WTC11 (cell line): ENCODE measurements around the gene ARHGAP42. TPM values are rescaled to one million over a fixed set of nuclear protein-coding genes. Genes with fewer than 3 reads are reported as not detected.

Experiments used
- ATAC-seq: fragments of 200-7000 bp; cut with Tn5 transposase; 2 replicates; pipeline ENCODE4 v1.10.0; 2021; ENCODE audit warnings: mild to moderate bottlenecking, moderate library complexity
- CTCF ChIA-PET: fragments of 300-600 bp; sonication (Branson Sonifier 250); formaldehyde crosslinking; loops from one replicate; lab custom pipeline; 2021; ENCODE audit warnings: antibody characterized with exemption; lab: Charles Lee
- POLR2A ChIA-PET: fragments of 350-600 bp; sonication (Branson Sonifier 250); formaldehyde crosslinking; loops from one replicate; lab custom pipeline; 2021; ENCODE audit warnings: antibody characterized with exemption; lab: Charles Lee
- DNase-seq: peaks from one replicate; pipeline ENCODE4 v3.0.0; 2021; ENCODE audit warnings: low spot score
- H3K27ac Mint-ChIP-seq: 2 replicates; pipeline ENCODE4 v1.8.0; 2021; ENCODE audit warnings: mixed read lengths
- H3K27me3 Mint-ChIP-seq: 2 replicates; pipeline ENCODE4 v1.8.0; 2021; ENCODE audit warnings: low read depth, mild to moderate bottlenecking, moderate library complexity, mixed read lengths
- H3K36me3 Mint-ChIP-seq: 2 replicates; pipeline ENCODE4 v1.8.0; 2021; ENCODE audit warnings: mixed read lengths
- H3K4me1 Mint-ChIP-seq: 2 replicates; pipeline ENCODE4 v1.8.0; 2022; ENCODE audit warnings: mixed read lengths
- H3K4me3 Mint-ChIP-seq: 2 replicates; pipeline ENCODE4 v1.8.0; 2021; ENCODE audit warnings: mild to moderate bottlenecking, moderate library complexity, mixed read lengths
- H3K9me3 Mint-ChIP-seq: 2 replicates; pipeline ENCODE4 v1.8.0; 2021; ENCODE audit warnings: mixed read lengths
- GABPB1 ChIP-seq: sonication (generic); formaldehyde crosslinking; IDR thresholded peaks from 2 replicates; pipeline ENCODE4 v1.8.1; 2023; ENCODE audit warnings: mild to moderate bottlenecking, missing genetic modification reagents
- HMGA2 ChIP-seq: fragments of 250-450 bp; sonication (Bioruptor Pico); IDR thresholded peaks from 2 replicates; pipeline ENCODE4 v1.4.0; 2021; ENCODE audit warnings: mild to moderate bottlenecking, moderate library complexity
- IRF2 ChIP-seq: sonication (generic); formaldehyde crosslinking; IDR thresholded peaks from 2 replicates; pipeline ENCODE4 v1.8.0; 2022; ENCODE audit warnings: low read depth, missing genetic modification reagents, borderline replicate concordance
- RELA ChIP-seq: sonication (generic); formaldehyde crosslinking; IDR thresholded peaks from 2 replicates; pipeline ENCODE4 v1.8.1; 2022; ENCODE audit warnings: missing genetic modification reagents, mild to moderate bottlenecking, borderline replicate concordance
- RORB ChIP-seq: fragments of 250-450 bp; sonication (Bioruptor Pico); IDR thresholded peaks from 2 replicates; pipeline ENCODE4 v1.9.0; 2021; ENCODE audit warnings: mild to moderate bottlenecking
- SP1 ChIP-seq: sonication (generic); formaldehyde crosslinking; conservative IDR thresholded peaks from 2 replicates; pipeline ENCODE4 v1.8.1; 2022; ENCODE audit warnings: missing genetic modification reagents
- TEAD1 ChIP-seq: sonication (generic); formaldehyde crosslinking; IDR thresholded peaks from 2 replicates; pipeline ENCODE4 v1.8.0; 2022; ENCODE audit warnings: mild to moderate bottlenecking, missing genetic modification reagents
- TEAD4 ChIP-seq: sonication (generic); formaldehyde crosslinking; IDR thresholded peaks from 2 replicates; pipeline ENCODE4 v1.8.0; 2022; ENCODE audit warnings: mild to moderate bottlenecking, missing genetic modification reagents
- ZNF121 ChIP-seq: sonication (generic); formaldehyde crosslinking; IDR thresholded peaks from 2 replicates; pipeline ENCODE4 v1.8.0; 2023; ENCODE audit warnings: missing genetic modification reagents
- ZNF263 ChIP-seq: sonication (generic); formaldehyde crosslinking; IDR thresholded peaks from 2 replicates; pipeline ENCODE4 v1.8.1; 2022; ENCODE audit warnings: low read depth, mild to moderate bottlenecking, moderate library complexity, missing genetic modification reagents
- ZNF423 ChIP-seq: fragments of 250-450 bp; sonication (Bioruptor Pico); IDR thresholded peaks from 2 replicates; pipeline ENCODE4 v2.1.2; 2022; ENCODE audit warnings: mild to moderate bottlenecking, moderate library complexity
- total RNA-seq: library from RNA; stranded (reverse); gene quantifications from 3 replicates; pipeline ENCODE4 v1.2.3, GENCODE V29; 2021
- TF ChIP-seq, protein P1 (sequence below): sonication (generic); formaldehyde crosslinking; IDR thresholded peaks from 2 replicates; pipeline ENCODE4 v1.8.1; 2023; ENCODE audit warnings: mild to moderate bottlenecking, moderate library complexity, missing genetic modification reagents
- TF ChIP-seq, protein P2 (sequence below): sonication (generic); formaldehyde crosslinking; IDR thresholded peaks from 2 replicates; pipeline ENCODE4 v1.8.1; 2023; ENCODE audit warnings: mild to moderate bottlenecking, missing genetic modification reagents, borderline replicate concordance
- TF ChIP-seq, protein P3 (sequence below): sonication (generic); formaldehyde crosslinking; IDR thresholded peaks from 2 replicates; pipeline ENCODE4 v1.8.1; 2023; ENCODE audit warnings: mild to moderate bottlenecking, missing genetic modification reagents
- TF ChIP-seq, protein P4 (sequence below): sonication (generic); formaldehyde crosslinking; conservative IDR thresholded peaks from 2 replicates; pipeline ENCODE4 v1.8.1; 2022; ENCODE audit warnings: mild to moderate bottlenecking, missing genetic modification reagents
- TF ChIP-seq, protein P5 (sequence below): sonication (generic); formaldehyde crosslinking; IDR thresholded peaks from 2 replicates; pipeline ENCODE4 v1.8.1; 2022; ENCODE audit warnings: mild to moderate bottlenecking, moderate library complexity, missing genetic modification reagents
- TF ChIP-seq, protein P6 (sequence below): fragments of 200-600 bp; IDR thresholded peaks from 2 replicates; pipeline ENCODE4 v1.8.0; 2022; ENCODE audit warnings: antibody characterized with exemption
- TF ChIP-seq, protein P7 (sequence below): sonication (generic); formaldehyde crosslinking; IDR thresholded peaks from 2 replicates; pipeline ENCODE4 v1.8.0; 2022; ENCODE audit warnings: mild to moderate bottlenecking, missing genetic modification reagents

Gene ARHGAP42
- total RNA-seq, 1 experiment from 2014 or later: 32.5 TPM

DNA sequence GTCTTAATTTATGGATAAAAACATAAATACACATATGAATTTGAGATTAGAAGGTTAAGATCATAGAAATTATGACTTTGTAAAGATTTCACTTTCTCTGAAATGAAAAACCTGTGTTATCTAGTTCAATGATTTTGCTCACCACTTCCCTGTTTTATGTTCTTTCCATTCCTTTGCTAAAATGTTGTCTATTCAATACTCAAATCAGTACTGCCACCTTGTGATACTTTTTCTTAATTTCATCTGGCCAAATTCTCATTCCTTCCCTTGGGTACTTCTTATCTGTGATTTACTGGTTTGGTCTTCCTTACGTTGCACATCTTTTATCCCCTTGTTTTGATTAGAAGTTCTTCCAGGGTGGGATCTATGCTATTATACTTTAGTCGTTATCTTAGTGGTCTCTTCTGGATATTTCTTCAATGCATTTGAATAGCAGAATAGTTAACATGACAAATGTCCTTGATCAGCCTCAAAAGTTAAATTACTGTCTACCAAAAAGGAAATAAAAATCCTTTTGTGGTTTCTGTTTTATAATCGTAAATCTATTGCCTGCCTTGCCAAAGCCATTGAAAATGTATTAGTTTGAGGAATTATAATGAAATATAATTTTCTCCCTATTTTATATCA lies 245.5 kb downstream of the ARHGAP42 start:
- no peaks in the 10 kb centered on the region for H3K36me3 Mint-ChIP-seq
- no peak overlapping the region; the same call in 1 of the 2 replicates for H3K27ac Mint-ChIP-seq
- ChIA-PET POLR2A (no interaction called here), CTCF (no interaction called here)
- peaks cover 14% of the 10 kb centered on the region for H3K4me1 Mint-ChIP-seq
- no peaks in the 10 kb centered on the region for H3K27me3 Mint-ChIP-seq
- ATAC-seq (peak; percentile 60; the same call in 1 of the 2 replicates), DNase-seq (no peak)
- H3K9me3 Mint-ChIP-seq: no peaks in the 10 kb centered on the region
- no peak for TF ChIP-seq ZNF121 (CRISPR knock-in tag)
- no peak for TF ChIP-seq GABPB1 (CRISPR knock-in tag)
- TF ChIP-seq, protein P1, sequence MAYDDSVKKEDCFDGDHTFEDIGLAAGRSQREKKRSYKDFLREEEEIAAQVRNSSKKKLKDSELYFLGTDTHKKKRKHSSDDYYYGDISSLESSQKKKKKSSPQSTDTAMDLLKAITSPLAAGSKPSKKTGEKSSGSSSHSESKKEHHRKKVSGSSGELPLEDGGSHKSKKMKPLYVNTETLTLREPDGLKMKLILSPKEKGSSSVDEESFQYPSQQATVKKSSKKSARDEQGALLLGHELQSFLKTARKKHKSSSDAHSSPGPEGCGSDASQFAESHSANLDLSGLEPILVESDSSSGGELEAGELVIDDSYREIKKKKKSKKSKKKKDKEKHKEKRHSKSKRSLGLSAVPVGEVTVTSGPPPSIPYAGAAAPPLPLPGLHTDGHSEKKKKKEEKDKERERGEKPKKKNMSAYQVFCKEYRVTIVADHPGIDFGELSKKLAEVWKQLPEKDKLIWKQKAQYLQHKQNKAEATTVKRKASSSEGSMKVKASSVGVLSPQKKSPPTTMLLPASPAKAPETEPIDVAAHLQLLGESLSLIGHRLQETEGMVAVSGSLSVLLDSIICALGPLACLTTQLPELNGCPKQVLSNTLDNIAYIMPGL (CRISPR knock-in tag): no peak
- TF ChIP-seq, protein P2, sequence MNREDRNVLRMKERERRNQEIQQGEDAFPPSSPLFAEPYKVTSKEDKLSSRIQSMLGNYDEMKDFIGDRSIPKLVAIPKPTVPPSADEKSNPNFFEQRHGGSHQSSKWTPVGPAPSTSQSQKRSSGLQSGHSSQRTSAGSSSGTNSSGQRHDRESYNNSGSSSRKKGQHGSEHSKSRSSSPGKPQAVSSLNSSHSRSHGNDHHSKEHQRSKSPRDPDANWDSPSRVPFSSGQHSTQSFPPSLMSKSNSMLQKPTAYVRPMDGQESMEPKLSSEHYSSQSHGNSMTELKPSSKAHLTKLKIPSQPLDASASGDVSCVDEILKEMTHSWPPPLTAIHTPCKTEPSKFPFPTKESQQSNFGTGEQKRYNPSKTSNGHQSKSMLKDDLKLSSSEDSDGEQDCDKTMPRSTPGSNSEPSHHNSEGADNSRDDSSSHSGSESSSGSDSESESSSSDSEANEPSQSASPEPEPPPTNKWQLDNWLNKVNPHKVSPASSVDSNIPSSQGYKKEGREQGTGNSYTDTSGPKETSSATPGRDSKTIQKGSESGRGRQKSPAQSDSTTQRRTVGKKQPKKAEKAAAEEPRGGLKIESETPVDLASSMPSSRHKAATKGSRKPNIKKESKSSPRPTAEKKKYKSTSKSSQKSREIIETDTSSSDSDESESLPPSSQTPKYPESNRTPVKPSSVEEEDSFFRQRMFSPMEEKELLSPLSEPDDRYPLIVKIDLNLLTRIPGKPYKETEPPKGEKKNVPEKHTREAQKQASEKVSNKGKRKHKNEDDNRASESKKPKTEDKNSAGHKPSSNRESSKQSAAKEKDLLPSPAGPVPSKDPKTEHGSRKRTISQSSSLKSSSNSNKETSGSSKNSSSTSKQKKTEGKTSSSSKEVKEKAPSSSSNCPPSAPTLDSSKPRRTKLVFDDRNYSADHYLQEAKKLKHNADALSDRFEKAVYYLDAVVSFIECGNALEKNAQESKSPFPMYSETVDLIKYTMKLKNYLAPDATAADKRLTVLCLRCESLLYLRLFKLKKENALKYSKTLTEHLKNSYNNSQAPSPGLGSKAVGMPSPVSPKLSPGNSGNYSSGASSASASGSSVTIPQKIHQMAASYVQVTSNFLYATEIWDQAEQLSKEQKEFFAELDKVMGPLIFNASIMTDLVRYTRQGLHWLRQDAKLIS (CRISPR knock-in tag): no peak
- TF ChIP-seq, protein P3, sequence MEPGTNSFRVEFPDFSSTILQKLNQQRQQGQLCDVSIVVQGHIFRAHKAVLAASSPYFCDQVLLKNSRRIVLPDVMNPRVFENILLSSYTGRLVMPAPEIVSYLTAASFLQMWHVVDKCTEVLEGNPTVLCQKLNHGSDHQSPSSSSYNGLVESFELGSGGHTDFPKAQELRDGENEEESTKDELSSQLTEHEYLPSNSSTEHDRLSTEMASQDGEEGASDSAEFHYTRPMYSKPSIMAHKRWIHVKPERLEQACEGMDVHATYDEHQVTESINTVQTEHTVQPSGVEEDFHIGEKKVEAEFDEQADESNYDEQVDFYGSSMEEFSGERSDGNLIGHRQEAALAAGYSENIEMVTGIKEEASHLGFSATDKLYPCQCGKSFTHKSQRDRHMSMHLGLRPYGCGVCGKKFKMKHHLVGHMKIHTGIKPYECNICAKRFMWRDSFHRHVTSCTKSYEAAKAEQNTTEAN: no peak
- TF ChIP-seq, protein P4, sequence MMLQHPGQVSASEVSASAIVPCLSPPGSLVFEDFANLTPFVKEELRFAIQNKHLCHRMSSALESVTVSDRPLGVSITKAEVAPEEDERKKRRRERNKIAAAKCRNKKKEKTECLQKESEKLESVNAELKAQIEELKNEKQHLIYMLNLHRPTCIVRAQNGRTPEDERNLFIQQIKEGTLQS (CRISPR knock-in tag): no peak
- TF ChIP-seq RORB: no peak
- TF ChIP-seq SP1: no peak
- TF ChIP-seq ZNF263 (CRISPR knock-in tag): no peak
- TF ChIP-seq ZNF423: no peak
- no peak for TF ChIP-seq TEAD1 (CRISPR knock-in tag)
- no peak for TF ChIP-seq RELA (CRISPR knock-in tag)
- TF ChIP-seq HMGA2 (CRISPR knock-in tag): no peak
- H3K4me3 Mint-ChIP-seq: no peak overlapping the region

DNA sequence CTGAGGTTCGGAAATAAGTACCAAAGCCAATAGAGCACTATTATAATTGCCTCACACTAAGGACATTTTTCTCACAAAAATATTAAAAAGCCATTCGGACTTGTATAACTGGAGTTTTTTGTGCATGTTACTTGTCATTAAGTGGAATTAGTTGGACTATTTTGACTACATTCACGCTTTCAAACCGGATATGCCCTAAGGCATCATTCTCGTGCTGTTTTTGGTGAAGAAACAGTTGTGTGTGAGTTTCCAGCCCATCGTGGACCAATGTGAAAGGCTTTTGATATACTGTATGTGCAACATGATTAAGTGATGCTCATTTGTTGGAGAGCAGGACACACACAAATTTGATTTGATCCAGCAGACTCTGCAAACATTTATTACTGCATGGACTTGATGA lies 249.7 kb downstream of the ARHGAP42 start:
- Mint-ChIP-seq H3K36me3 (no peaks in the 10 kb centered on the region), H3K4me1 (peaks cover 23% of the 10 kb centered on the region), H3K9me3 (no peaks in the 10 kb centered on the region), H3K4me3 (no peak overlapping the region), H3K27ac (no peak overlapping the region), H3K27me3 (no peaks in the 10 kb centered on the region)
- ATAC-seq: no peak
- CTCF ChIA-PET: no interaction called here
- POLR2A ChIA-PET: no interaction called here
- no peak for DNase-seq
- no peak for TF ChIP-seq IRF2 (CRISPR knock-in tag)
- TF ChIP-seq, protein P5, sequence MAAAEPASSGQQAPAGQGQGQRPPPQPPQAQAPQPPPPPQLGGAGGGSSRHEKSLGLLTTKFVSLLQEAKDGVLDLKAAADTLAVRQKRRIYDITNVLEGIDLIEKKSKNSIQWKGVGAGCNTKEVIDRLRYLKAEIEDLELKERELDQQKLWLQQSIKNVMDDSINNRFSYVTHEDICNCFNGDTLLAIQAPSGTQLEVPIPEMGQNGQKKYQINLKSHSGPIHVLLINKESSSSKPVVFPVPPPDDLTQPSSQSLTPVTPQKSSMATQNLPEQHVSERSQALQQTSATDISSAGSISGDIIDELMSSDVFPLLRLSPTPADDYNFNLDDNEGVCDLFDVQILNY (CRISPR knock-in tag): no peak
- no peak for TF ChIP-seq TEAD4
- TF ChIP-seq, protein P6, sequence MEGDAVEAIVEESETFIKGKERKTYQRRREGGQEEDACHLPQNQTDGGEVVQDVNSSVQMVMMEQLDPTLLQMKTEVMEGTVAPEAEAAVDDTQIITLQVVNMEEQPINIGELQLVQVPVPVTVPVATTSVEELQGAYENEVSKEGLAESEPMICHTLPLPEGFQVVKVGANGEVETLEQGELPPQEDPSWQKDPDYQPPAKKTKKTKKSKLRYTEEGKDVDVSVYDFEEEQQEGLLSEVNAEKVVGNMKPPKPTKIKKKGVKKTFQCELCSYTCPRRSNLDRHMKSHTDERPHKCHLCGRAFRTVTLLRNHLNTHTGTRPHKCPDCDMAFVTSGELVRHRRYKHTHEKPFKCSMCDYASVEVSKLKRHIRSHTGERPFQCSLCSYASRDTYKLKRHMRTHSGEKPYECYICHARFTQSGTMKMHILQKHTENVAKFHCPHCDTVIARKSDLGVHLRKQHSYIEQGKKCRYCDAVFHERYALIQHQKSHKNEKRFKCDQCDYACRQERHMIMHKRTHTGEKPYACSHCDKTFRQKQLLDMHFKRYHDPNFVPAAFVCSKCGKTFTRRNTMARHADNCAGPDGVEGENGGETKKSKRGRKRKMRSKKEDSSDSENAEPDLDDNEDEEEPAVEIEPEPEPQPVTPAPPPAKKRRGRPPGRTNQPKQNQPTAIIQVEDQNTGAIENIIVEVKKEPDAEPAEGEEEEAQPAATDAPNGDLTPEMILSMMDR: no peak
- TF ChIP-seq ZNF423: no peak
- TF ChIP-seq, protein P7, sequence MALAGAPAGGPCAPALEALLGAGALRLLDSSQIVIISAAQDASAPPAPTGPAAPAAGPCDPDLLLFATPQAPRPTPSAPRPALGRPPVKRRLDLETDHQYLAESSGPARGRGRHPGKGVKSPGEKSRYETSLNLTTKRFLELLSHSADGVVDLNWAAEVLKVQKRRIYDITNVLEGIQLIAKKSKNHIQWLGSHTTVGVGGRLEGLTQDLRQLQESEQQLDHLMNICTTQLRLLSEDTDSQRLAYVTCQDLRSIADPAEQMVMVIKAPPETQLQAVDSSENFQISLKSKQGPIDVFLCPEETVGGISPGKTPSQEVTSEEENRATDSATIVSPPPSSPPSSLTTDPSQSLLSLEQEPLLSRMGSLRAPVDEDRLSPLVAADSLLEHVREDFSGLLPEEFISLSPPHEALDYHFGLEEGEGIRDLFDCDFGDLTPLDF: no peak
